Activated CD8-positive, alpha-beta T cell treated with anti-CD3 and anti-CD28 coated beads, Interleukin-2, amount 10 ng/mL, durations not matched to agents 7 days and 5 days (primary cell): ENCODE results near the gene TXNL4A. TPM values are rescaled to one million over a fixed set of nuclear protein-coding genes. Genes with fewer than 3 reads are reported as not detected.
"Not testable (repeated sequence)": the region's sequence is repeated elsewhere in the genome, so short reads cannot be mapped to it uniquely, and the experiment has no call there.

ENCODE experiments used
- ATAC-seq: fragments of 150-1000 bp; cut with Tn5 transposase; one replicate; pipeline ENCODE4 v1.10.0; 2021; ENCODE audit warnings: moderate library complexity
- CTCF ChIA-PET: fragments of 350-600 bp; sonication (Branson Sonifier 250); formaldehyde crosslinking; loops from one replicate; lab custom pipeline; 2021; ENCODE audit warnings: antibody characterized with exemption; lab: Charles Lee
- POLR2A ChIA-PET: fragments of 350-600 bp; sonication (Branson Sonifier 250); formaldehyde crosslinking; loops from one replicate; lab custom pipeline; 2021; ENCODE audit warnings: antibody characterized with exemption; lab: Charles Lee
- DNase-seq: peaks from one replicate; pipeline ENCODE4 v3.0.0-alpha.2; 2020
- H3K27ac Mint-ChIP-seq: one replicate; pipeline ENCODE4 v1.8.0; 2021; ENCODE audit warnings: mild to moderate bottlenecking, mixed read lengths
- H3K27me3 Mint-ChIP-seq: one replicate; pipeline ENCODE4 v1.8.0; 2021; ENCODE audit warnings: low read depth, mixed read lengths
- H3K36me3 Mint-ChIP-seq: one replicate; pipeline ENCODE4 v1.8.0; 2021; ENCODE audit warnings: low read depth, mixed read lengths
- H3K4me1 Mint-ChIP-seq: one replicate; pipeline ENCODE4 v1.8.0; 2021; ENCODE audit warnings: low read depth, mixed read lengths
- H3K4me3 Mint-ChIP-seq: one replicate; pipeline ENCODE4 v1.8.0; 2021; ENCODE audit warnings: mild to moderate bottlenecking, mixed read lengths
- H3K9me3 Mint-ChIP-seq: one replicate; pipeline ENCODE4 v1.8.0; 2022; ENCODE audit warnings: mixed read lengths; ENCODE audit not compliant: insufficient read depth
- total RNA-seq, 2 experiments: library from RNA; stranded (reverse); gene quantifications; one replicate each; pipeline ENCODE4 v1.2.3, GENCODE V29; 2021

Gene TXNL4A
- total RNA-seq, 2 experiments from 2014 or later: 132 to 136 TPM

DNA sequence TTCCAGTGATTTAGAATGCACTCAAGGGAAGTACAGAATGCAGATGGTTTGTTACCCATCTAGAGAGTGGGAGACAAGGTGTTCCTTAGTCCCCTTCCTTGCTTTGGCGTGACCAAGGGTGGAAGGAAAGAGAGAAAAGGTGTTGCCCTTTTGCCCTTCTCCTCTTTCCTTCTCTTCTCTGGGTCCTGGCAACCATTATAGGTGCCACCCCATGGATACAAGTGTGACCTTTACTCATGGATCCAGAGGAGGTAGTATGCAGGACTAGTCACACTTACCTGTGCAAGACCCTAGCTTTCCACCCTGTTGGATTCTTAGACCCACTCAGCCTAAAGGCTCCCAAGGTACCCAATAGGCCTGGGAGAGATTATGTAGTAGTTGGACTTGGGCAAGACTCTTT, 34.2 kb upstream of the TXNL4A start:
- Mint-ChIP-seq H3K36me3 (peaks cover 12% of the 10 kb centered on the region), H3K4me3 (no peak overlapping the region), H3K27ac (no peak overlapping the region), H3K9me3 (peaks cover 53% of the 10 kb centered on the region), H3K4me1 (no peaks in the 10 kb centered on the region), H3K27me3 (no peaks in the 10 kb centered on the region)
- ChIA-PET CTCF (interaction anchor here (0.7 to 1.5 kb wide), 3 partner anchors 10 to 24 kb away, joined by 3 to 4 read pairs (median 4); no protein-coding TSS in a partner anchor), POLR2A (no interaction called here)
- ATAC-seq (no peak), DNase-seq (no peak)

GRCh38 chr18:80012714-80013113, 24.4 kb upstream of the TXNL4A start:
- ATAC-seq (no peak), DNase-seq (no peak)
- H3K9me3 Mint-ChIP-seq: peaks cover 31% of the 10 kb centered on the region
- no peaks in the 10 kb centered on the region for H3K36me3 Mint-ChIP-seq
- H3K4me3 Mint-ChIP-seq: no peak overlapping the region
- H3K4me1 Mint-ChIP-seq: no peaks in the 10 kb centered on the region
- no peak overlapping the region for H3K27ac Mint-ChIP-seq
- CTCF ChIA-PET: no interaction called here
- POLR2A ChIA-PET: no interaction called here
- no peaks in the 10 kb centered on the region for H3K27me3 Mint-ChIP-seq

DNA sequence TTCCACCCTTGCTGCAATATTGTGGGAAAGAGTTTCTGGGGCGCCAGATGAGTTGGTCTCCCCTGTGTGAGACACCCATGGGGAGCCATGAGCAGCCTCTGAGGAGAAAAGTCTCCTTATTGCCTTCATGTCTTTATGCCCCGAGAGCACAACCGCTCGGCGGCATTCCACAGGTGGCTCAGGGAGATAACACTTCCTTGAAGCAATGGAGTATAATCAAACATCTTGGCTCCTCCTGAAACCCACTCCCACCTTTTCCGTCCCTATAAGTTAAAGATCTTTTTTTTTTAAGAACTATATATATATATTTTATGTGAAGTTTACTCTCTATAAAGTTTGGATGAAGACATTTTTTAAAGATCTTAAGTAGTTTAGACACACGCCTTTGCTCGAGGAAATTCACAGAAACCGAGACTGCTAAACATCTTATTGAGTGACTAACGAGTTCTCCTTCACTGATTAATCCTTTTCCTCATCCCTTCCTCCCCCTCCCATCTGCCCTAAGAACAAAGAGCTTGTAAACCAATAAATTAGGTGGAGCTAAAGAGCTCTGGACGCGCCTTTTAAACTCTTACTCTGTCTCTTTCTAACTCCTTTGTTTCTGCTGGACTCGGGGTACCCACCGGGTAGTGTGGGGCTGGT, 23.3 kb upstream of the TXNL4A start:
- H3K27me3 Mint-ChIP-seq, ATAC-seq, H3K4me3 Mint-ChIP-seq, H3K4me1 Mint-ChIP-seq, H3K36me3 Mint-ChIP-seq, CTCF ChIA-PET, H3K27ac Mint-ChIP-seq, DNase-seq, POLR2A ChIA-PET: not testable (repeated sequence)
- peaks cover 31% of the 10 kb centered on the region for H3K9me3 Mint-ChIP-seq

GRCh38 chr18:80010551-80010906, 22.2 kb upstream of the TXNL4A start:
- ChIA-PET CTCF (no interaction called here), POLR2A (no interaction called here)
- H3K27ac Mint-ChIP-seq: no peak overlapping the region
- no peaks in the 10 kb centered on the region for H3K4me1 Mint-ChIP-seq
- peaks cover 31% of the 10 kb centered on the region for H3K9me3 Mint-ChIP-seq
- DNase-seq (no peak), ATAC-seq (no peak)
- H3K4me3 Mint-ChIP-seq: no peak overlapping the region
- H3K36me3 Mint-ChIP-seq: no peaks in the 10 kb centered on the region
- H3K27me3 Mint-ChIP-seq: no peaks in the 10 kb centered on the region

- ATAC-seq (no peak), DNase-seq (no peak)
- Mint-ChIP-seq H3K9me3 (peaks cover 31% of the 10 kb centered on the region), H3K4me1 (no peaks in the 10 kb centered on the region), H3K27me3 (no peaks in the 10 kb centered on the region), H3K27ac (no peak overlapping the region), H3K36me3 (no peaks in the 10 kb centered on the region), H3K4me3 (no peak overlapping the region)
- ChIA-PET CTCF (no interaction called here), POLR2A (no interaction called here)
Measured at GRCh38 chr18:80009661-80010550, 21.5 kb upstream of the TXNL4A start.

- POLR2A ChIA-PET: no interaction called here
- no peak overlapping the region for H3K4me3 Mint-ChIP-seq
- ATAC-seq: no peak
- H3K9me3 Mint-ChIP-seq: peaks cover 12% of the 10 kb centered on the region
- no peaks in the 10 kb centered on the region for H3K27me3 Mint-ChIP-seq
- no peaks in the 10 kb centered on the region for H3K4me1 Mint-ChIP-seq
- CTCF ChIA-PET: no interaction called here
- no peak overlapping the region for H3K27ac Mint-ChIP-seq
- no peaks in the 10 kb centered on the region for H3K36me3 Mint-ChIP-seq
- DNase-seq: no peak
Measured at GRCh38 chr18:80006724-80007123, 18.4 kb upstream of the TXNL4A start.

DNA sequence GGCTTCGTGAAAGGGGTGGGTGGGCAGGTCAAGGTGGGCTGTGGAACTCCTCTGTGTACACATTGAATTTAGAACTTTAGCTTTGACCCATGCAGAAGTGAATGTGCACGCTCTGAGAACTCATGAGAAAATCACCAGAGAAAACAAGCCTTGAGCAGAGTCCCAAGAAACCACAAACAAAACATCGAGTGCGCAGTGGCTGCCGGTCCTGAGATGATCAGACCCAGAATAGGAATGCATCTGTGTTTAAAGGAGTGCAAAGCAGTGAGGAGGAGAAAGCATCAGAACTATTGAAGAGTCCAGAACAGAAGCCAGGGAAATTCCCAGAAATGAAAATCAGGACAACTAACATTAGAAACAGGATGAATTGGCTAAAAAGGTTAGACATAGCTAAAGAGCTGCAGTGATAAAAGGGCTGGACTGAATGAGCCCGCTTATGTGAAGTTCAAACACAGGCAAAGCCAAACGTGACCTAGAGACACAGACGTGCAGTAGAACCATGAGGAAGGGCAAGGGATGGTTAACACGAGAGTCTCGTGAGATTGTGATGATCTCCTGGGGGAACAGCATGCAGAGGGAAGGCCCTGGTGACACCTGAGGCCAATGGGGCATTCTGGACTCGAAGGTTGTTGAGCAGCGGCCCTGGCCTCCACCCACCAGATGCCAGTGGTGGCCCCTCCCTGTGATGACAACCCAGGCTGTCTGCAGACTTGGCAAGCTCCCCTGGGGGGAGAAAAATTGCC, 16.4 kb upstream of the TXNL4A start:
- Mint-ChIP-seq H3K27ac (no peak overlapping the region), H3K4me1 (no peaks in the 10 kb centered on the region), H3K9me3 (peaks cover 8% of the 10 kb centered on the region), H3K36me3 (no peaks in the 10 kb centered on the region), H3K27me3 (no peaks in the 10 kb centered on the region), H3K4me3 (no peak overlapping the region)
- no peak for ATAC-seq
- CTCF ChIA-PET: interaction anchor here (0.6 kb wide), 1 partner anchor 565 kb away, joined by 3 read pairs; no protein-coding TSS in a partner anchor
- no peak for DNase-seq
- POLR2A ChIA-PET: no interaction called here

DNA sequence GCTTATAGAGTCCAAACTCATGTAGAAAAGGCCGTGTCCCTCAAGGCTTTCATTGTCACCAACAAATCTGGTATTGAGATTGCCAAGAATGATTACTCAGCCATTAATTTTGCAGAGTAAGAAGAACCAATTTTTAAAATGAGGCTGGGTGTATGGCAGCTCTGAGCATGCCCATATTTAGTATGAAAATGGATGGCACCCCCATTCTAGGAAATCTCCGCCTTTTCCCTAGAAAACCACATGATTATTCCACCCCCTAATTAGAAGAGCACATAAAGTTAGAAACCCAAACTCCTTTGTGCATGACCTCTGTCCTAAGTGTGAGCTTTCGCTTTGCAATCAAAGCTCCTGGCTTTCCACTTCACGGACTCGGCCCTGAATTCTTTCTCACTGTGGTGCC, 14.1 kb upstream of the TXNL4A start:
- POLR2A ChIA-PET: no interaction called here
- no peak overlapping the region for H3K27ac Mint-ChIP-seq
- no peaks in the 10 kb centered on the region for H3K36me3 Mint-ChIP-seq
- no peaks in the 10 kb centered on the region for H3K4me1 Mint-ChIP-seq
- H3K9me3 Mint-ChIP-seq: peaks cover 5% of the 10 kb centered on the region
- no peak overlapping the region for H3K4me3 Mint-ChIP-seq
- no peak for ATAC-seq
- no peak for DNase-seq
- CTCF ChIA-PET: no interaction called here
- H3K27me3 Mint-ChIP-seq: no peaks in the 10 kb centered on the region

- POLR2A ChIA-PET: no interaction called here
- DNase-seq (no peak), ATAC-seq (no peak)
- H3K9me3 Mint-ChIP-seq: peaks cover 5% of the 10 kb centered on the region
- no peak overlapping the region for H3K4me3 Mint-ChIP-seq
- no peaks in the 10 kb centered on the region for H3K36me3 Mint-ChIP-seq
- no peak overlapping the region for H3K27ac Mint-ChIP-seq
- CTCF ChIA-PET: no interaction called here
- no peaks in the 10 kb centered on the region for H3K27me3 Mint-ChIP-seq
- no peaks in the 10 kb centered on the region for H3K4me1 Mint-ChIP-seq
Measured at GRCh38 chr18:80000877-80001276, 12.5 kb upstream of the TXNL4A start.

GRCh38 chr18:79999701-80000100, 11.3 kb upstream of the TXNL4A start:
- POLR2A ChIA-PET, H3K27ac Mint-ChIP-seq, DNase-seq, CTCF ChIA-PET, H3K9me3 Mint-ChIP-seq, H3K27me3 Mint-ChIP-seq, H3K36me3 Mint-ChIP-seq, H3K4me3 Mint-ChIP-seq, H3K4me1 Mint-ChIP-seq, ATAC-seq: not testable (repeated sequence)

DNA sequence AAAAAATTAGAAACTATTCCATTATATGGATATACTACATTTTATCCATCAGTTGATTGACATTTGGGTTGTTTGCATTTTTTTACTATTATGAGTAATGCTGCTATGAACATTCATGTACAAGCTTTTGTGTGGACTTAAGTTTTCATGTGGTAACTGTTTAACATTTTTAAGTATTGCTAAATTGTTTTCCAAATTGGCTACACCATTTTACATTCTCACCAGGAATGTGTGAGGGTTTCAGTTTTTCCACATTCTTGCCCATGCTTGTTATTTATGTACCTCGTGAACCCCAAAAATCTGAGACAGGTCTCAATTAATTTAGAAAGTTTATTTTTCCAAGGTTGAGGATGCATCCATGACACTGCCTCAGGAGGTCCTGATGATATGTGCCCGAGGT, 3.1 kb upstream of the TXNL4A start:
- H3K4me3 Mint-ChIP-seq: no peak overlapping the region
- H3K27me3 Mint-ChIP-seq: no peaks in the 10 kb centered on the region

GRCh38 chr18:79989195-79989497, 783 bp upstream of the TXNL4A start:
- ATAC-seq (no peak), DNase-seq (no peak)
- peaks cover 34% of the 10 kb centered on the region for H3K4me1 Mint-ChIP-seq
- peak overlapping the region; percentile 93 for H3K27ac Mint-ChIP-seq
- no peaks in the 10 kb centered on the region for H3K9me3 Mint-ChIP-seq
- CTCF ChIA-PET: interaction anchor here (0.9 kb wide), 1 partner anchor 43 kb away, joined by 3 read pairs; no protein-coding TSS in a partner anchor
- POLR2A ChIA-PET: interaction anchor here (1.3 kb wide), 1 partner anchor 43 kb away, joined by 5 read pairs; no protein-coding TSS in a partner anchor
- no peaks in the 10 kb centered on the region for H3K27me3 Mint-ChIP-seq
- peak overlapping the region; percentile 89 for H3K4me3 Mint-ChIP-seq
- peaks cover 23% of the 10 kb centered on the region for H3K36me3 Mint-ChIP-seq

More for the DNA sequence above, 3.1 kb upstream of the TXNL4A start:
- H3K36me3 Mint-ChIP-seq: peaks cover 7% of the 10 kb centered on the region
- ATAC-seq (no peak), DNase-seq (no peak)
- ChIA-PET CTCF (no interaction called here), POLR2A (no interaction called here)
- H3K4me1 Mint-ChIP-seq: peaks cover 16% of the 10 kb centered on the region
- no peaks in the 10 kb centered on the region for H3K9me3 Mint-ChIP-seq
- no peak overlapping the region for H3K27ac Mint-ChIP-seq
